PC-3 (cell line): ENCODE data around the gene ALKBH2. TPM values are rescaled to one million over a fixed set of nuclear protein-coding genes. Genes with fewer than 3 reads are reported as not detected.

Experiments used
- ATAC-seq: fragments of 200-7000 bp; cut with Tn5 transposase; 2 replicates; pipeline ENCODE4 v1.9.1; 2020; ENCODE audit warnings: mild to moderate bottlenecking, moderate library complexity
- BruUV-seq: library from RNA; stranded (reverse); fragments of 400-500 nt; replicated peaks from 2 replicates; lab custom pipeline; 2021; lab: Mats Ljungman, UMichigan
- CTCF ChIA-PET: fragments of 300-600 bp; sonication (Branson Sonifier 250); formaldehyde crosslinking; loops from one replicate; lab custom pipeline; 2022; ENCODE audit warnings: antibody characterized with exemption; lab: Charles Lee
- POLR2A ChIA-PET: fragments of 300-600 bp; sonication (Branson Sonifier 250); formaldehyde crosslinking; loops from one replicate; lab custom pipeline; 2022; ENCODE audit warnings: antibody characterized with exemption; ENCODE audit not compliant: unreplicated experiment; lab: Charles Lee
- DNase-seq: peaks from one replicate; pipeline ENCODE4 v3.0.0-alpha.2; 2015
- H2AFZ ChIP-seq: fragments of 300-600 bp; sonication (generic); 2 replicates; pipeline ENCODE4 v1.6.0; 2016; ENCODE audit warnings: antibody characterized with exemption, low read length
- H3F3A ChIP-seq: fragments of 300-600 bp; sonication (generic); one replicate; pipeline ENCODE4 v1.6.0; 2017; ENCODE audit warnings: antibody characterized with exemption, low read length, control low read depth, mild to moderate bottlenecking; ENCODE audit not compliant: unreplicated experiment
- H3K27ac ChIP-seq: fragments of 300-600 bp; sonication (generic); 2 replicates; pipeline ENCODE4 v1.5.1; 2016; ENCODE audit warnings: mild to moderate bottlenecking, low read length
- H3K27me3 ChIP-seq: fragments of 300-600 bp; sonication (generic); 2 replicates; pipeline ENCODE4 v1.6.1; 2016; ENCODE audit warnings: low read length, mixed read lengths
- H3K36me3 ChIP-seq: fragments of 300-600 bp; sonication (generic); 2 replicates; pipeline ENCODE4 v1.6.1; 2016; ENCODE audit warnings: low read depth, mixed run types, low read length, mixed read lengths
- H3K4me1 ChIP-seq: fragments of 300-600 bp; sonication (generic); 2 replicates; pipeline ENCODE4 v1.5.1; 2016; ENCODE audit warnings: low read length; ENCODE audit not compliant: insufficient read depth
- H3K4me2 ChIP-seq: fragments of 300-600 bp; sonication (generic); 2 replicates; pipeline ENCODE4 v1.6.0; 2016; ENCODE audit warnings: low read length
- H3K4me3 ChIP-seq: fragments of 300-600 bp; sonication (generic); 2 replicates; pipeline ENCODE4 v1.5.1; 2016; ENCODE audit warnings: mild to moderate bottlenecking, low read length, mixed read lengths
- H3K79me2 ChIP-seq: fragments of 300-600 bp; sonication (generic); 2 replicates; pipeline ENCODE4 v1.6.1; 2017; ENCODE audit warnings: low read length, mixed read lengths
- H3K9ac ChIP-seq: fragments of 300-600 bp; sonication (generic); 2 replicates; pipeline ENCODE4 v1.6.0; 2016; ENCODE audit warnings: mild to moderate bottlenecking, low read length
- H3K9me2 ChIP-seq: fragments of 300-600 bp; sonication (generic); replicated peaks from 2 replicates; pipeline ENCODE4 v1.6.1; 2016; ENCODE audit warnings: mixed run types, low read length, mixed read lengths
- H3K9me3 ChIP-seq: fragments of 300-600 bp; sonication (generic); 2 replicates; pipeline ENCODE4 v1.6.1; 2016; ENCODE audit warnings: low read length, mixed read lengths
- H4K20me1 ChIP-seq: fragments of 300-600 bp; sonication (generic); 2 replicates; pipeline ENCODE4 v1.6.1; 2016; ENCODE audit warnings: low read length, mixed read lengths
- EZH2 ChIP-seq: fragments of 300-600 bp; sonication (generic); IDR thresholded peaks from one replicate; pipeline ENCODE4 v1.6.1; 2017; ENCODE audit warnings: antibody characterized with exemption, mild to moderate bottlenecking, low read length; ENCODE audit not compliant: unreplicated experiment
- EZH2phosphoT487 ChIP-seq: fragments of 300-600 bp; sonication (generic); IDR thresholded peaks from 2 replicates; pipeline ENCODE4 v1.6.1; 2018; ENCODE audit warnings: mild to moderate bottlenecking, antibody characterized with exemption, low read length, borderline replicate concordance
- intact Hi-C: fragments of 100-400 bp; cut with micrococcal nuclease; formaldehyde crosslinking; loops from 2 replicates; pipeline ENCODE4 v1.9.0; 2023
- total RNA-seq: library from RNA; depleted of rRNA; stranded (reverse); fragments of >200 nt; gene quantifications from 2 replicates; pipeline ENCODE4 v1.2.3, GENCODE V29; 2014
- TF ChIP-seq, protein P1 (sequence below): fragments of 300-600 bp; sonication (generic); conservative IDR thresholded peaks from 2 replicates; pipeline ENCODE4 v1.5.1; 2017; ENCODE audit warnings: antibody characterized with exemption, low read depth, mild to moderate bottlenecking, low read length

The ALKBH2 gene
- total RNA-seq, 1 experiment from 2014 or later: 74.0 TPM

DNA sequence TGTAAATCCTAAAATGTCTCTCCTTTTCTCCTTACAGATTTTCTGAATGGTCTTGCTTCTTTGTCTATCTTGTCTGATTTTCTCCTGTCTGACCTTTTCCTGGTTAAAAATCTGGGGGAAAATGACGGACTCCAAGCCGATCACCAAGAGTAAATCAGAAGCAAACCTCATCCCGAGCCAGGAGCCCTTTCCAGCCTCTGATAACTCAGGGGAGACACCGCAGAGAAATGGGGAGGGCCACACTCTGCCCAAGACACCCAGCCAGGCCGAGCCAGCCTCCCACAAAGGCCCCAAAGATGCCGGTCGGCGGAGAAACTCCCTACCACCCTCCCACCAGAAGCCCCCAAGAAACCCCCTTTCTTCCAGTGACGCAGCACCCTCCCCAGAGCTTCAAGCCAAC is 46.1 kb upstream of the ALKBH2 start:
- Histone ChIP-seq H3K4me2 (no peak overlapping the region), H3K9ac (no peak overlapping the region), H3K4me3 (no peak overlapping the region), H3K27ac (no peak overlapping the region), H3K79me2 (no peaks in the 10 kb centered on the region), H3K27me3 (no peaks in the 10 kb centered on the region), H3K4me1 (no peaks in the 10 kb centered on the region), H3F3A (no peaks in the 10 kb centered on the region), H2AFZ (no peak overlapping the region), H3K36me3 (no peaks in the 10 kb centered on the region), H3K9me2 (no peaks in the 10 kb centered on the region), H4K20me1 (no peaks in the 10 kb centered on the region), H3K9me3 (no peaks in the 10 kb centered on the region)
- DNase-seq (no peak), ATAC-seq (no peak)
- CTCF ChIA-PET: no interaction called here
- TF ChIP-seq, protein P1, sequence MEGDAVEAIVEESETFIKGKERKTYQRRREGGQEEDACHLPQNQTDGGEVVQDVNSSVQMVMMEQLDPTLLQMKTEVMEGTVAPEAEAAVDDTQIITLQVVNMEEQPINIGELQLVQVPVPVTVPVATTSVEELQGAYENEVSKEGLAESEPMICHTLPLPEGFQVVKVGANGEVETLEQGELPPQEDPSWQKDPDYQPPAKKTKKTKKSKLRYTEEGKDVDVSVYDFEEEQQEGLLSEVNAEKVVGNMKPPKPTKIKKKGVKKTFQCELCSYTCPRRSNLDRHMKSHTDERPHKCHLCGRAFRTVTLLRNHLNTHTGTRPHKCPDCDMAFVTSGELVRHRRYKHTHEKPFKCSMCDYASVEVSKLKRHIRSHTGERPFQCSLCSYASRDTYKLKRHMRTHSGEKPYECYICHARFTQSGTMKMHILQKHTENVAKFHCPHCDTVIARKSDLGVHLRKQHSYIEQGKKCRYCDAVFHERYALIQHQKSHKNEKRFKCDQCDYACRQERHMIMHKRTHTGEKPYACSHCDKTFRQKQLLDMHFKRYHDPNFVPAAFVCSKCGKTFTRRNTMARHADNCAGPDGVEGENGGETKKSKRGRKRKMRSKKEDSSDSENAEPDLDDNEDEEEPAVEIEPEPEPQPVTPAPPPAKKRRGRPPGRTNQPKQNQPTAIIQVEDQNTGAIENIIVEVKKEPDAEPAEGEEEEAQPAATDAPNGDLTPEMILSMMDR: no peak
- TF ChIP-seq EZH2phosphoT487 (no peak), EZH2 (no peak)
- BruUV-seq: no TSS peak
- POLR2A ChIA-PET: no interaction called here
- intact Hi-C loops: no loop called here

DNA sequence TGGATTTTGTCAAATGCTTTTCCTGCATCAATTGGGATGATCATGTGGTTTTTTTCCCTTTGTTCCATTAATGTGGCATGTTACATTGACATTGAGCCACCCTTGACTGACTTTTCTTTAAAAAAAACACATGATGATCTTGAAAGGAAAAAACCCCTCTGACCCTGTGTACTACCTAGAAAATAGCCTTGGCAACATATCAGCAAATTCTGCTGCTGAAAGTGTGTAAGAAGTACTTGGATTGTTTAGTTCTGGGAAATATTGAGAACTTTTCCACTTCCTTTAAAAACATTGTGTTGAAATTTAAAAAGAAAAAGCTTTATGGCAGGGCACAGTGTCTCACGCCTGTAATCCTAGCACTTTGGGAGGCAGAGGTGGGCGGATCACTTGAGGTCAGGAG is 43.8 kb upstream of the ALKBH2 start:
- Histone ChIP-seq H3K9me2 (no peaks in the 10 kb centered on the region), H3K27me3 (no peaks in the 10 kb centered on the region), H3K4me2 (no peak overlapping the region), H3K4me1 (no peaks in the 10 kb centered on the region), H3K36me3 (no peaks in the 10 kb centered on the region), H3K9me3 (no peaks in the 10 kb centered on the region), H2AFZ (no peak overlapping the region), H4K20me1 (no peaks in the 10 kb centered on the region), H3F3A (no peaks in the 10 kb centered on the region), H3K79me2 (no peaks in the 10 kb centered on the region), H3K27ac (no peak overlapping the region), H3K9ac (no peak overlapping the region), H3K4me3 (no peak overlapping the region)
- BruUV-seq: no TSS peak
- ChIA-PET POLR2A (interaction anchor here (0.6 kb wide), 2 partner anchors 17 to 416 kb away, joined by 3 to 4 read pairs; no protein-coding TSS in a partner anchor), CTCF (interaction anchor here (0.6 kb wide), 2 partner anchors 74 to 602 kb away, joined by 3 read pairs; no protein-coding TSS in a partner anchor)
- no peak for ATAC-seq
- TF ChIP-seq EZH2phosphoT487: no peak
- TF ChIP-seq, protein P1: no peak
- TF ChIP-seq EZH2: no peak
- no peak for DNase-seq
- intact Hi-C loops: no loop called here

DNA sequence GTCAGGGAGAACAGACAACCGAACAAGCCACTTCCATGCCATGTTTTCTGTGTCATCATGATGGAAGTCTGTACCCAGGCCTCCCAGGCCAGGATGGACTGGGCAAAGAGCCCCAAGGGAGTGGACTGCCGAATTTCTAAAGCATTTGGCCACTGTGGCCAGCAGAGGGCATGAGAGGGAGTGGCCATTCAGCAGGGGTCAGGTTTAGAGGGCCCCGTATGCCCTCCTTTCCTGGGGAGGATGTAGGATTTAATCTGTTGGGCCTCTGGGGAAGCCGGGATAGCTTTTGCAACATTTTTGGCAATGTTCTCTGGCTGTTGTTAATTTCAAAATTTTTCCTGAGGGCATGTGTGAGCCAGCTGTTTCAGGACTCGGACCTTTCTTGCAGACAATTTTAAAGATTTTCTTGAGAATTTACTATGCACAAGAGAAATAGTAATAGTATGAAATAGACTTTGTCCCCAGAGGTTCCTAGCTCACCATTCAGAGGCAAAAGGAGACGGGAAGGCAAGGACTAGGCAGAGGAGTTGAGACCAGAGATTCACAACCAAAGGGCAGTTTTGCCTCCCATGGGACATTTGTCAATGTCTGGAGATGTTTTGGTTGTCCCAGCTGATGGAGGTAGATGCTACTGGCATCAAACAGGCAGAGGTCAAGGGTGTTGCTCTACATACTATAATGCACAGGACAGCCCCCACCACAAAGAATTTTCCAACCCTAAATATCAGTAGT is 41.1 kb upstream of the ALKBH2 start:
- CTCF ChIA-PET: interaction anchor here (0.6 kb wide), 1 partner anchor 10 kb away, joined by 3 read pairs; no protein-coding TSS in a partner anchor
- no peak overlapping the region for H3K4me2 ChIP-seq
- H3K4me3 ChIP-seq: no peak overlapping the region
- peak; percentile 63 for DNase-seq
- no peak overlapping the region for H2AFZ ChIP-seq
- intact Hi-C loops: loop anchor here (1.0 kb wide), 1 partner anchor 251 kb away; no protein-coding TSS in a partner anchor
- H3K9ac ChIP-seq: no peak overlapping the region
- H3K9me3 ChIP-seq: no peaks in the 10 kb centered on the region
- H3K4me1 ChIP-seq: no peaks in the 10 kb centered on the region
- TF ChIP-seq, protein P1: peak; percentile 94
- no peak for TF ChIP-seq EZH2
- no peak for TF ChIP-seq EZH2phosphoT487
- H3K27me3 ChIP-seq: no peaks in the 10 kb centered on the region
- H3K9me2 ChIP-seq: no peaks in the 10 kb centered on the region
- no peak overlapping the region for H3K27ac ChIP-seq
- peak; percentile 92 for ATAC-seq
- H3K79me2 ChIP-seq: no peaks in the 10 kb centered on the region
- POLR2A ChIA-PET: interaction anchor here (0.7 kb wide), 1 partner anchor 79 kb away, joined by 3 read pairs; no protein-coding TSS in a partner anchor
- H4K20me1 ChIP-seq: no peaks in the 10 kb centered on the region
- no peaks in the 10 kb centered on the region for H3F3A ChIP-seq
- no TSS peak for BruUV-seq
- H3K36me3 ChIP-seq: no peaks in the 10 kb centered on the region
